Activated T-helper 1 cell treated with Interleukin-2 at 50 U/mL for 16 hours (primary cell): ENCODE data around the gene BTBD9.
"Not testable (repeated sequence)": the region's sequence is repeated elsewhere in the genome, so short reads cannot be mapped to it uniquely, and the experiment has no call there.

Source experiments
- DNase-seq: peaks from one replicate; pipeline ENCODE4 v3.0.0-alpha.2; 2020; ENCODE audit warnings: low read depth

Gene BTBD9

GRCh38 chr6:38427492-38428210, 212.1 kb downstream of the BTBD9 start:
- no peak for DNase-seq

- not testable (repeated sequence) for DNase-seq
Observed at GRCh38 chr6:38425788-38426488, 213.8 kb downstream of the BTBD9 start.

- DNase-seq, result no peak
Observed at GRCh38 chr6:38423746-38424145, 216.0 kb downstream of the BTBD9 start.

GRCh38 chr6:38420207-38420606, 219.5 kb downstream of the BTBD9 start:
- no peak for DNase-seq

GRCh38 chr6:38417521-38417920, 222.2 kb downstream of the BTBD9 start:
- DNase-seq, result no peak

GRCh38 chr6:38415231-38416005, 224.3 kb downstream of the BTBD9 start:
- DNase-seq, result no peak

GRCh38 chr6:38413102-38413800, 226.5 kb downstream of the BTBD9 start:
- DNase-seq, result no peak

- DNase-seq, result no peak
Observed at GRCh38 chr6:38407192-38407591, 232.5 kb downstream of the BTBD9 start.

GRCh38 chr6:38406096-38406495, 233.6 kb downstream of the BTBD9 start:
- DNase-seq, result no peak

- DNase-seq, result no peak
Observed at GRCh38 chr6:38404900-38405556, 234.7 kb downstream of the BTBD9 start.

GRCh38 chr6:38404355-38404754, 235.4 kb downstream of the BTBD9 start:
- no peak for DNase-seq

GRCh38 chr6:38403548-38403947, 236.2 kb downstream of the BTBD9 start:
- no peak for DNase-seq

- no peak for DNase-seq
Observed at GRCh38 chr6:38400764-38401163, 239.0 kb downstream of the BTBD9 start.

GRCh38 chr6:38400101-38400500, 239.6 kb downstream of the BTBD9 start:
- DNase-seq, result no peak

GRCh38 chr6:38396209-38396608, 243.5 kb downstream of the BTBD9 start:
- DNase-seq, result no peak

- DNase-seq, result no peak
Observed at GRCh38 chr6:38393986-38394385, 245.7 kb downstream of the BTBD9 start.

- no peak for DNase-seq
Observed at GRCh38 chr6:38391626-38392579, 247.8 kb downstream of the BTBD9 start.

- no peak for DNase-seq
Observed at GRCh38 chr6:38391206-38391605, 248.5 kb downstream of the BTBD9 start.

- DNase-seq, result no peak
Observed at GRCh38 chr6:38389875-38390274, 249.9 kb downstream of the BTBD9 start.

- no peak for DNase-seq
Observed at GRCh38 chr6:38387971-38388370, 251.8 kb downstream of the BTBD9 start.

GRCh38 chr6:38387461-38387860, 252.3 kb downstream of the BTBD9 start:
- no peak for DNase-seq
